GM12891 (cell line): ENCODE results near the gene CCAR1.

Experiments
- PAX5 ChIP-seq: IDR thresholded peaks from 2 replicates; pipeline ENCODE4 v1.6.1; 2011; ENCODE audit warnings: low read length, moderate library complexity, mild to moderate bottlenecking; ENCODE audit not compliant: insufficient read depth, severe bottlenecking
- POLR2A ChIP-seq: IDR thresholded peaks from 2 replicates; pipeline ENCODE4 v1.6.1; 2011; ENCODE audit warnings: low read depth, low read length, control low read depth
- POLR2AphosphoS5 ChIP-seq: IDR thresholded peaks from 2 replicates; pipeline ENCODE4 v1.6.1; 2011; ENCODE audit warnings: low read depth, low read length, control low read depth
- POU2F2 ChIP-seq: IDR thresholded peaks from 2 replicates; pipeline ENCODE4 v1.6.1; 2011; ENCODE audit warnings: low read depth, mild to moderate bottlenecking, control low read depth, low read length, moderate library complexity
- SPI1 ChIP-seq: IDR thresholded peaks from 2 replicates; pipeline ENCODE4 v1.6.1; 2011; ENCODE audit warnings: low read depth, low read length, control low read depth
- TAF1 ChIP-seq: IDR thresholded peaks from 2 replicates; pipeline ENCODE4 v1.6.1; 2011; ENCODE audit warnings: low read depth, low read length, control low read depth

DNA sequence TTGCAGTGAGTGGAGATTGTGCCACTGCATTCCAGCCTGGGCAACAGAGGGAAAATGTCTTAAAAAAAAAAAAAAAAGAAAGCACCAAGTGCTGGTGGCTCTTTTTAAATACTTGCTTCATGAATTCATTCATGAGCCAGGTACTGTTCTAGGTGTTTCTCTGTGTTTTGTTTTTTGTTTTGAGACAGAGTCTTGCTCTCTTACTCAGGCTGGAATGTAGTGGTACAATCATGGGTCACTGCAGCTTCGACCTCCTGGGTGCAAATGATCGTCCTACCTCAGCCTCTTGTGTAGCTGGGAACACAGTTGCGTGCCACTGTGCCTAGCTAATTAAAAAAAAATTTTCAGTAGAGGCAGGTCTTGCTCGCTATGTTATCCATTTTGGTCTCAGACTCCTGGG is 111.6 kb downstream of the CCAR1 start:
- TF ChIP-seq POLR2A = no peak
- TF ChIP-seq POLR2AphosphoS5 = no peak
- no peak for TF ChIP-seq PAX5
- TF ChIP-seq TAF1 = no peak
- TF ChIP-seq SPI1 = no peak
- TF ChIP-seq POU2F2 = no peak
